Trophoblast cell (in vitro differentiated cells and primary cell): ENCODE measurements around the gene DESI1.

Experiments
- DNase-seq, 2 donors: peaks; one replicate each; pipeline ENCODE4 v3.0.0-alpha.2; 2016
- H2AFZ ChIP-seq: 2 replicates; pipeline ENCODE4 v1.6.1; 2013; ENCODE audit warnings: low read length, moderate library complexity, mild to moderate bottlenecking; ENCODE audit not compliant: insufficient read depth, poor library complexity
- H2AK5ac ChIP-seq: 2 replicates; pipeline ENCODE4 v1.6.1; 2013; ENCODE audit warnings: mild to moderate bottlenecking, low read length
- H2BK120ac ChIP-seq: 2 replicates; pipeline ENCODE4 v1.6.1; 2013; ENCODE audit warnings: low read length, mild to moderate bottlenecking, moderate library complexity; ENCODE audit not compliant: insufficient read depth, poor library complexity
- H2BK12ac ChIP-seq: 2 replicates; pipeline ENCODE4 v1.6.1; 2013; ENCODE audit warnings: mild to moderate bottlenecking, low read length, moderate library complexity
- H2BK5ac ChIP-seq: 2 replicates; pipeline ENCODE4 v1.6.1; 2013; ENCODE audit warnings: low read length, low read depth, moderate library complexity, mild to moderate bottlenecking; ENCODE audit not compliant: poor library complexity
- H3K14ac ChIP-seq: 2 replicates; pipeline ENCODE4 v1.6.1; 2013; ENCODE audit warnings: mild to moderate bottlenecking, low read length
- H3K18ac ChIP-seq: 2 replicates; pipeline ENCODE4 v1.6.1; 2013; ENCODE audit warnings: mild to moderate bottlenecking, low read length
- H3K23ac ChIP-seq: 2 replicates; pipeline ENCODE4 v1.6.1; 2013; ENCODE audit warnings: low read length
- H3K27ac ChIP-seq: 2 replicates; pipeline ENCODE4 v1.5.1; 2013; ENCODE audit warnings: low read depth, mild to moderate bottlenecking, inconsistent platforms, low read length, moderate library complexity
- H3K27me3 ChIP-seq: 2 replicates; pipeline ENCODE4 v1.6.1; 2013; ENCODE audit warnings: inconsistent platforms, mild to moderate bottlenecking, low read length, moderate library complexity; ENCODE audit not compliant: insufficient read depth
- H3K36me3 ChIP-seq, 2 experiments: 1 replicate in 1 of 2; 2 replicates in 1 of 2; pipeline ENCODE4 v1.6.1; 2013; ENCODE audit warnings: low read length in 2 of 2, mild to moderate bottlenecking in 2 of 2, moderate library complexity in 1 of 2; ENCODE audit not compliant: insufficient read depth in 2 of 2, control insufficient read depth in 1 of 2
- H3K4ac ChIP-seq: 2 replicates; pipeline ENCODE4 v1.6.1; 2013; ENCODE audit warnings: low read depth, mild to moderate bottlenecking, low read length, moderate library complexity
- H3K4me1 ChIP-seq, 2 experiments: 1 replicate in 1 of 2; 2 replicates in 1 of 2; pipeline ENCODE4 v1.6.1; 2013; ENCODE audit warnings: low read length in 2 of 2, mild to moderate bottlenecking in 2 of 2, moderate library complexity in 1 of 2; ENCODE audit not compliant: insufficient read depth in 2 of 2, control insufficient read depth in 1 of 2
- H3K4me2 ChIP-seq: 2 replicates; pipeline ENCODE4 v1.6.1; 2013; ENCODE audit warnings: inconsistent platforms, mild to moderate bottlenecking, low read length, moderate library complexity
- H3K4me3 ChIP-seq: 2 replicates; pipeline ENCODE4 v1.5.1; 2013; ENCODE audit warnings: mild to moderate bottlenecking, low read depth, low read length, inconsistent platforms
- H3K79me1 ChIP-seq: one replicate; pipeline ENCODE4 v1.6.1; 2013; ENCODE audit warnings: low read length
- H3K79me2 ChIP-seq: 2 replicates; pipeline ENCODE4 v1.6.1; 2013; ENCODE audit warnings: low read length, mild to moderate bottlenecking; ENCODE audit not compliant: control insufficient read depth, insufficient read depth, poor library complexity
- H3K9ac ChIP-seq: 2 replicates; pipeline ENCODE4 v1.6.1; 2013; ENCODE audit warnings: mild to moderate bottlenecking, low read length
- H3K9me3 ChIP-seq: 2 replicates; pipeline ENCODE4 v1.6.1; 2013; ENCODE audit warnings: low read depth, mild to moderate bottlenecking, control low read depth, inconsistent platforms, low read length; ENCODE audit not compliant: insufficient read depth
- H4K12ac ChIP-seq: 2 replicates; pipeline ENCODE4 v1.6.1; 2013; ENCODE audit warnings: low read depth, mild to moderate bottlenecking, low read length, moderate library complexity
- H4K8ac ChIP-seq: 2 replicates; pipeline ENCODE4 v1.6.1; 2013; ENCODE audit warnings: low read depth, mild to moderate bottlenecking, low read length, moderate library complexity
- H4K91ac ChIP-seq: one replicate; pipeline ENCODE4 v1.6.1; 2013; ENCODE audit warnings: low read depth, mild to moderate bottlenecking, low read length, moderate library complexity
- WGBS: extraction: QIAGEN DNeasy Blood & Tissue Kit; methylation state at CpG from one replicate; pipeline ENCODE4 v1.1.7; 2013; ENCODE audit warnings: missing lambda C conversion rate; ENCODE audit not compliant: insufficient read length, insufficient coverage; ENCODE audit errors: extremely low coverage; 5-methylcytosine and 5-hydroxymethylcytosine counted together

Gene DESI1

DNA sequence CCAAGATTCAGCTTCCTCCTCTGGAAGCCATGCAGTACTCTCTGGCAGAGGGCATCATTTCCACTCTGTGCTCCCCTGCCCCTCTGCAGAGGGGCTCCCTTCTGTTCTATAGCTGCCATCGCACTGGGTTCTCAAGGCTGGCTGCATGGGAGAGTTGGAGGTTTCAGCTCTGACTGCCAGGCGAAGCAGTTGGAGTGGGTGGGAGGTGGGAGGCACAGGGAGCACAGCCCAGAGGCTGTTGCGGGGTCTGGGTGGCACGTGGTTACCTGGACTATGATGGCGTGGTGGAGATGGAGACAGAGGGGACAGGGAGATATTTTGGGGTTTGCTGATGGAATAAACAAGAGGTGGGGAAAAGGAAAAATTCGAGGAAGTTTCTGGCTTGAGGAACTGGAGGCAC is 36.0 kb downstream of the DESI1 start:
- H3K79me1 ChIP-seq = peaks cover 5% of the 10 kb centered on the region
- no peak overlapping the region for H3K27ac ChIP-seq
- no peak overlapping the region for H4K91ac ChIP-seq
- no peak overlapping the region for H4K12ac ChIP-seq
- no peak overlapping the region for H3K4me2 ChIP-seq
- no peak for DNase-seq
- peaks cover 14 to 31% of the 10 kb centered on the region in 2 experiments for H3K36me3 ChIP-seq
- H3K4me3 ChIP-seq = no peak overlapping the region
- H3K9me3 ChIP-seq = no peaks in the 10 kb centered on the region
- peaks cover 0 to 9% of the 10 kb centered on the region in 2 experiments for H3K4me1 ChIP-seq
- no peak overlapping the region for H2BK120ac ChIP-seq
- no CpG with 5 or more reads among the region's 6 CpGs for WGBS
- H3K79me2 ChIP-seq = peaks cover 5% of the 10 kb centered on the region
- H3K27me3 ChIP-seq = no peaks in the 10 kb centered on the region
- no peak overlapping the region for H3K4ac ChIP-seq
- H2BK5ac ChIP-seq = no peak overlapping the region
- no peak overlapping the region for H2AFZ ChIP-seq
- no peak overlapping the region for H3K9ac ChIP-seq
- no peak overlapping the region for H3K14ac ChIP-seq
- H2BK12ac ChIP-seq = no peak overlapping the region
- H3K18ac ChIP-seq = no peak overlapping the region
- H4K8ac ChIP-seq = no peak overlapping the region
- H2AK5ac ChIP-seq = no peak overlapping the region
- H3K23ac ChIP-seq = no peak overlapping the region

DNA sequence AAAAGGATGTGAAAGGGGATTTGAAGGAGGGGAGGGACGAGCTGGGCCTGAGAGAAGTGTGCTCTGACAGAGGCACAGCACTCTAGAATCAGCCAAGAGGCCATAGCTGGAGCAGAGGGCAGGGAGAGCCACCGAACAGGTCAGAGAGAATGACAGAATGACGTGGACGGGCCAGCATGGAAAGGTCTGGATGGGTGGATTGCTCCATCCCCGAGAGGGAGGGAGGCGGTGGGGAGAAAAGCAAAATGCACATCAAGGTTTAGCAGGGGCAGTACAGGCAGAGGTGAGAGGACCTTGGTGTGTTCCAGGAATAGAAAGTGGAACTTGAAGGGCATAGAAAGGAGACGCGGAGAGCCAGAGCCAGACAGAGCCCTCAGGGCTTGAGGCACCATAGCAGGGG is 38.1 kb downstream of the DESI1 start:
- no peak overlapping the region for H4K12ac ChIP-seq
- H3K79me1 ChIP-seq = no peaks in the 10 kb centered on the region
- no peak overlapping the region for H3K18ac ChIP-seq
- no peak overlapping the region for H2BK120ac ChIP-seq
- WGBS = no CpG with 5 or more reads among the region's 8 CpGs
- no peak overlapping the region for H4K91ac ChIP-seq
- no peak overlapping the region for H3K14ac ChIP-seq
- no peaks in the 10 kb centered on the region for H3K4me1 ChIP-seq
- no peak overlapping the region for H2BK12ac ChIP-seq
- no peak overlapping the region for H3K23ac ChIP-seq
- no peak overlapping the region for H3K4me2 ChIP-seq
- H3K4me3 ChIP-seq = no peak overlapping the region
- H3K79me2 ChIP-seq = no peaks in the 10 kb centered on the region
- no peak for DNase-seq
- H3K27me3 ChIP-seq = no peaks in the 10 kb centered on the region
- H3K9me3 ChIP-seq = no peaks in the 10 kb centered on the region
- no peak overlapping the region for H2BK5ac ChIP-seq
- H2AFZ ChIP-seq = no peak overlapping the region
- no peak overlapping the region for H2AK5ac ChIP-seq
- H3K9ac ChIP-seq = no peak overlapping the region
- no peak overlapping the region for H3K27ac ChIP-seq
- H3K36me3 ChIP-seq = peaks cover 32 to 50% of the 10 kb centered on the region in 2 experiments
- no peak overlapping the region for H3K4ac ChIP-seq
- H4K8ac ChIP-seq = no peak overlapping the region

DNA sequence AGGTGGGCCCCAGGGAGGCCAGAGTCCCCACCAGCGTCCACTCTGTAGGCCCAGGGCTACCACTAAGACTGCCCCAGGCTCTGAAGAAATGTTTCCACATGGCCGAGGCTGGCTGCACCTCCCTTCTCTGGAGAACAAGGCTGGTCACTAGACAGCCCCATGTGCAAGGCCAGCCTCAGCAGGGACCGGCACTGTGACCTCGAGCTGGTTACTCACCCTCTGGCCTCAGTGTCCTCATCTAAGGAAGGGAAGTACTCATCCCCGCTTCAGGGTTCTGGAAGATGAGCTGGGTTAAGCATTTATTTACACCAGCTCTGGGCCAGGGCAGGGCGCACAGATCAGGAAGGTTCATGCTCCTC is 40.9 kb downstream of the DESI1 start:
- Histone ChIP-seq H3K9me3 (no peaks in the 10 kb centered on the region), H3K79me1 (no peaks in the 10 kb centered on the region), H3K4me2 (no peak overlapping the region), H3K27me3 (no peaks in the 10 kb centered on the region), H3K79me2 (no peaks in the 10 kb centered on the region), H2BK120ac (no peak overlapping the region), H3K27ac (no peak overlapping the region), H2BK5ac (no peak overlapping the region), H3K14ac (no peak overlapping the region), H4K8ac (no peak overlapping the region), H3K4ac (no peak overlapping the region), H3K4me3 (no peak overlapping the region), H2AFZ (no peak overlapping the region), H3K9ac (no peak overlapping the region), H4K91ac (no peak overlapping the region), H2AK5ac (no peak overlapping the region), H3K23ac (no peak overlapping the region), H4K12ac (no peak overlapping the region), H3K18ac (no peak overlapping the region), H3K4me1 (no peaks in the 10 kb centered on the region), H2BK12ac (no peak overlapping the region), H3K36me3 (peaks cover 54 to 69% of the 10 kb centered on the region in 2 experiments)
- no peak for DNase-seq
- no CpG with 5 or more reads among the region's 6 CpGs for WGBS

DNA sequence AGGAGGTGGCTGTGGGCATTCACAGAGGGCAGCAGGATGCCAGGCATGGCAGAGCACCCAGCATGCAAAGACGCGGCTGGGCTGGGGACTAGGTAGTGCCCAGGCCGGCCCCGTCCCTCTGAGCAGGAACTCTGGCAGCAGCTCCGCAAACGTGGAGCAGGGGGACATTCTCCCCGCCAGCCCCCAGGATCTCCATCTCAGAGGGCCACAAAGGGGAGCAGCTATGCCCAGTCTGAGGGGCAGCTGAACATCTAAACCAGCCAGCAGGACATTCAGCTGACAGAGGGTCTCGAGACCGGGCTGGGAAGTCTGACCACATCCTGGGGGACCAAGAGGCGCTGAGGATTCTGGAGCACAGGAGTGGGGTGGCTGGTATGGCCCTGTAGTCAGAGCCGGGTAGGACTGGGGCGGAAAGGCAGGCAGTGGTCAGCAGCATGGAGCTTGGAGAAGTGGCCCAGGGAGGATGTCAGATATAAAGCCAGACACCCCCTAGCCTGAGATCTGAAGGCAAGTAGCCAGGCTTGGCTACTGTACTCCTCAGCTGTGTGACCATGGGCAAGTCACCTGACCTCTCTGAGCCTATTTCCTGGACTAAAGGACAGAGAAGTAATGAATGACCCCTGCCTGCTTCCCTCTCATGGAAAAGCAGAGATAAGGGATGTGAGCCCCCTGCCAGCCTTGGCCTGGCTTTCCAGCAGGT is 41.4 kb downstream of the DESI1 start:
- H3K79me2 ChIP-seq = no peaks in the 10 kb centered on the region
- no peaks in the 10 kb centered on the region for H3K79me1 ChIP-seq
- H2AFZ ChIP-seq = no peak overlapping the region
- peaks cover 53 to 69% of the 10 kb centered on the region in 2 experiments for H3K36me3 ChIP-seq
- WGBS = no CpG with 5 or more reads among the region's 12 CpGs
- H3K4me1 ChIP-seq = no peaks in the 10 kb centered on the region
- no peak for DNase-seq
- no peaks in the 10 kb centered on the region for H3K9me3 ChIP-seq
- H3K4ac ChIP-seq = no peak overlapping the region
- H3K18ac ChIP-seq = no peak overlapping the region
- no peak overlapping the region for H4K91ac ChIP-seq
- H3K14ac ChIP-seq = no peak overlapping the region
- no peak overlapping the region for H3K4me2 ChIP-seq
- no peak overlapping the region for H3K4me3 ChIP-seq
- no peak overlapping the region for H4K12ac ChIP-seq
- H3K9ac ChIP-seq = no peak overlapping the region
- no peak overlapping the region for H2AK5ac ChIP-seq
- no peak overlapping the region for H2BK120ac ChIP-seq
- no peak overlapping the region for H3K27ac ChIP-seq
- no peak overlapping the region for H2BK12ac ChIP-seq
- no peaks in the 10 kb centered on the region for H3K27me3 ChIP-seq
- no peak overlapping the region for H2BK5ac ChIP-seq
- H4K8ac ChIP-seq = no peak overlapping the region
- H3K23ac ChIP-seq = no peak overlapping the region
